ENCODE data around the gene ORM1.
"Not testable (repeated sequence)": the region's sequence is repeated elsewhere in the genome, so short reads cannot be mapped to it uniquely, and the experiment has no call there.

The ORM1 gene

GRCh38 chr9:114324492-114324891, 1.6 kb downstream of the ORM1 start:
- no peak overlapping the region for H3K4me3 ChIP-seq (ENCODE audit: low read depth, low read length)
- in situ Hi-C loops (cut with HindIII; ENCODE audit: low pct_ligation_motif_present, low sequenced_read_pairs), result no loop called here

GRCh38 chr9:114324965-114325364, 2.1 kb downstream of the ORM1 start:
- H3K27me3 ChIP-seq (replicated peaks); H3K27ac ChIP-seq; H3K36me3 ChIP-seq (replicated peaks); H3K4me3 ChIP-seq (ENCODE audit: low read depth, low read length); DNase-seq; in situ Hi-C loops (cut with HindIII; ENCODE audit: low pct_ligation_motif_present, low sequenced_read_pairs): not testable (repeated sequence)

More at GRCh38 chr9:114324492-114324891, 1.6 kb downstream of the ORM1 start:
- Histone ChIP-seq H3K27ac (no peak overlapping the region), H3K36me3 (replicated peaks) (no peaks in the 10 kb centered on the region), H3K27me3 (replicated peaks) (no peaks in the 10 kb centered on the region)
- TF ChIP-seq, protein P1, sequence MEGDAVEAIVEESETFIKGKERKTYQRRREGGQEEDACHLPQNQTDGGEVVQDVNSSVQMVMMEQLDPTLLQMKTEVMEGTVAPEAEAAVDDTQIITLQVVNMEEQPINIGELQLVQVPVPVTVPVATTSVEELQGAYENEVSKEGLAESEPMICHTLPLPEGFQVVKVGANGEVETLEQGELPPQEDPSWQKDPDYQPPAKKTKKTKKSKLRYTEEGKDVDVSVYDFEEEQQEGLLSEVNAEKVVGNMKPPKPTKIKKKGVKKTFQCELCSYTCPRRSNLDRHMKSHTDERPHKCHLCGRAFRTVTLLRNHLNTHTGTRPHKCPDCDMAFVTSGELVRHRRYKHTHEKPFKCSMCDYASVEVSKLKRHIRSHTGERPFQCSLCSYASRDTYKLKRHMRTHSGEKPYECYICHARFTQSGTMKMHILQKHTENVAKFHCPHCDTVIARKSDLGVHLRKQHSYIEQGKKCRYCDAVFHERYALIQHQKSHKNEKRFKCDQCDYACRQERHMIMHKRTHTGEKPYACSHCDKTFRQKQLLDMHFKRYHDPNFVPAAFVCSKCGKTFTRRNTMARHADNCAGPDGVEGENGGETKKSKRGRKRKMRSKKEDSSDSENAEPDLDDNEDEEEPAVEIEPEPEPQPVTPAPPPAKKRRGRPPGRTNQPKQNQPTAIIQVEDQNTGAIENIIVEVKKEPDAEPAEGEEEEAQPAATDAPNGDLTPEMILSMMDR (IDR thresholded peaks at IDR 0.05; ENCODE audit: low read depth, low read length, missing control alignments), result no peak
- DNase-seq, result no peak

- H3K4me3 ChIP-seq (ENCODE audit: low read depth, low read length); H3K27ac ChIP-seq; in situ Hi-C loops (cut with HindIII; ENCODE audit: low pct_ligation_motif_present, low sequenced_read_pairs); DNase-seq; H3K27me3 ChIP-seq (replicated peaks); H3K36me3 ChIP-seq (replicated peaks): not testable (repeated sequence)
Observed at GRCh38 chr9:114325684-114326254, 2.9 kb downstream of the ORM1 start.

GRCh38 chr9:114327749-114328148, 4.9 kb downstream of the ORM1 start:
- no peak for DNase-seq
- Histone ChIP-seq H3K27ac (no peak overlapping the region), H3K27me3 (replicated peaks) (no peaks in the 10 kb centered on the region), H3K36me3 (replicated peaks) (no peaks in the 10 kb centered on the region), H3K4me3 (ENCODE audit: low read depth, low read length) (no peak overlapping the region)
- in situ Hi-C loops (cut with HindIII; ENCODE audit: low pct_ligation_motif_present, low sequenced_read_pairs), result no loop called here
- TF ChIP-seq, protein P1 (IDR thresholded peaks at IDR 0.05; ENCODE audit: low read depth, low read length, missing control alignments), result no peak

DNA sequence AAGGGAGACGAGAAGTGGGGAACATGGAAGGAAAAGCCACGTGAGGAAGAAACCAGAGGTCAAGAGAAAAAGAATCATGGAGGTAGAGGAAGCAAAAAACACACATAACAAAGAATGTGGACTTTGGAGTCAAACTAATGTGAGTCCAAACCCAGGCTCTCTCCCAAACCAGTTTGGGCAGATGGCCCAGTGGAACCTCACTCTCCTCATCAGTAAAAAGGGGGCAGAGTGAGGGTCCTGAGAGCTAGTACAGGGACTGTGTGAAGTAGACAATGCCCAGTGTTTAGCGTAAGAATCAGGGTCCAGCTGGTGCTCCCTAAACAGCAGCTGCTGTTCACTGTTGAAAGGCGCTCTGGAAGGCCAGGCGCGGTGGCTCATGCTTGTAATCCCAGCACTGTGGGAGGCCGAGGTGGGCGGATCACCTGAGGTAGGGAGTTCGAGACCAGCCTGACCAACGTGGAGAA, 5.5 kb downstream of the ORM1 start:
- H3K27me3 ChIP-seq (replicated peaks); DNase-seq; H3K36me3 ChIP-seq (replicated peaks); H3K4me3 ChIP-seq (ENCODE audit: low read depth, low read length); H3K27ac ChIP-seq; in situ Hi-C loops (cut with HindIII; ENCODE audit: low pct_ligation_motif_present, low sequenced_read_pairs): not testable (repeated sequence)

GRCh38 chr9:114328937-114329624, 6.2 kb downstream of the ORM1 start:
- H3K27ac ChIP-seq; H3K27me3 ChIP-seq (replicated peaks); H3K36me3 ChIP-seq (replicated peaks); in situ Hi-C loops (cut with HindIII; ENCODE audit: low pct_ligation_motif_present, low sequenced_read_pairs); DNase-seq; H3K4me3 ChIP-seq (ENCODE audit: low read depth, low read length): not testable (repeated sequence)

GRCh38 chr9:114329625-114330022, 6.7 kb downstream of the ORM1 start, which contains the start of gene ORM2:
TSS of gene ORM2 (plus strand) at chr9:114329869. CDS start at chr9:114329905, 36 bp downstream.
- in situ Hi-C loops (cut with HindIII; ENCODE audit: low pct_ligation_motif_present, low sequenced_read_pairs); H3K4me3 ChIP-seq (ENCODE audit: low read depth, low read length); DNase-seq; H3K36me3 ChIP-seq (replicated peaks); H3K27me3 ChIP-seq (replicated peaks); H3K27ac ChIP-seq: not testable (repeated sequence)

DNA sequence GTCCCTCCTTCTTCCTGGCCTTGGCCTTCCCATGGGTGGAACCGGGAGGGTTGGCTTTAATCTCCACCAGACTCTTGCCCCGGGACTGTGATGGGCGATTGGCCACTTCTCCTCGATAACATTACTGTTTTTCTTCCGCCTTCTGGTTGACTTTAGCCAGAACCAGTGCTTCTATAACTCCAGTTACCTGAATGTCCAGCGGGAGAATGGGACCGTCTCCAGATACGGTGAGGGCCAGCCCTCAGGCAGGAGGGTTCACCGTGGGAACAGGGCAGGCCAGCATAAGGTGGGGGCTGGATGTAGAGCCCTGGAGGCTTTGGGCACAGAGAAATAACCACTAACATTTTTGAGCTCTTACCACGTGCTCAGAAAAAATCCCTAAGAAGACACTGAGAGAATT, 7.7 kb downstream of the ORM1 start:
- Histone ChIP-seq H3K27me3 (replicated peaks) (no peaks in the 10 kb centered on the region), H3K36me3 (replicated peaks) (no peaks in the 10 kb centered on the region), H3K4me3 (ENCODE audit: low read depth, low read length) (no peak overlapping the region), H3K27ac (no peak overlapping the region)
- in situ Hi-C loops (cut with HindIII; ENCODE audit: low pct_ligation_motif_present, low sequenced_read_pairs), result no loop called here
- no peak for DNase-seq
- TF ChIP-seq, protein P1 (IDR thresholded peaks at IDR 0.05; ENCODE audit: low read depth, low read length, missing control alignments), result no peak

- DNase-seq; H3K36me3 ChIP-seq (replicated peaks); in situ Hi-C loops (cut with HindIII; ENCODE audit: low pct_ligation_motif_present, low sequenced_read_pairs); H3K27me3 ChIP-seq (replicated peaks); H3K27ac ChIP-seq; H3K4me3 ChIP-seq (ENCODE audit: low read depth, low read length): not testable (repeated sequence)
Observed at GRCh38 chr9:114331229-114332195, 8.6 kb downstream of the ORM1 start.

DNA sequence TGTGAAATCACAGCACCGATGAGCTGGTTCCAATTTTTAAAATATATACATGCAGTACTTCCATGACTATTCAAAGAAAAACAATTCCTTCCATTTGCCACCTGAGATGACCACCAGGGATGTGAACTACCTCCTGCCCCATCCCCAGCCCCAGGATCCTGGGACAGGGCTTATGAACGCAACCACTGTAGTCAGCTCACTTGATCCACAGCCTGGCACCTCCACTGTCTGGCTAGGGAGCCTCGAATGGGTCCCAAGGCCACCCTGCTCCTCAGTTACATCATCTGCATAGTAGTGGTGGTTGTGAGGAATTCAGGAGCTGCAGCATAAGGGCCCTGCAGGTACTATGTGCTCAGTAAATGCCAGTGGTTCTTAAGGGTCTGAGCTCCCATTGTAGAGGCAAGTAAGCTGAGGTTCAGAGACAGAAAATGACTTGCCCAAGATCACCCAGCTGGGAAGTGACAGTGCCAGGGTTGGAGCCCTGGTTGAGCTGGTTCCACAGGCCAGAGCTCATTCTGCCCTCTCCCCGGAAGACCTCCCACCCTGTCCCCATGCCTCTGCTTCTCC, 9.7 kb downstream of the ORM1 start:
- not testable (repeated sequence) for H3K27me3 ChIP-seq (replicated peaks)

More for the DNA sequence above, 9.7 kb downstream of the ORM1 start:
- H3K4me3 ChIP-seq (ENCODE audit: low read depth, low read length); in situ Hi-C loops (cut with HindIII; ENCODE audit: low pct_ligation_motif_present, low sequenced_read_pairs); H3K27ac ChIP-seq; H3K36me3 ChIP-seq (replicated peaks); DNase-seq: not testable (repeated sequence)
